Left ventricle myocardium superior (tissue), 1 donor: ENCODE data around the gene KREMEN1. TPM values are rescaled to one million over a fixed set of nuclear protein-coding genes. Genes with fewer than 3 reads are reported as not detected.

Source experiments
- ATAC-seq: fragments of 200-7000 bp; cut with Tn5 transposase; one replicate; pipeline ENCODE4 v1.9.1; 2020; ENCODE audit warnings: mild to moderate bottlenecking, moderate library complexity
- DNase-seq: peaks from one replicate; pipeline ENCODE4 v3.0.0-alpha.2; 2020
- intact Hi-C: fragments of 100-400 bp; cut with micrococcal nuclease; formaldehyde crosslinking; loops from one replicate; pipeline ENCODE4 v1.11.0; 2022
- total RNA-seq: library from RNA; stranded (reverse); fragmentation: NEBNext Ultra II Directional; extraction: Animal tissue kit (Norgen Biotek cat#: 25700); gene quantifications from one replicate; pipeline ENCODE4 v1.2.1, GENCODE V29; 2021
- donor health status: DM: no; HTN: yes; CAD: no; lungs with severe emphysema.

The KREMEN1 gene
- total RNA-seq, 1 donor from 2014 or later: 68.2 TPM

GRCh38 chr22:29207562-29208501 is 135.0 kb downstream of the KREMEN1 start:
- intact Hi-C loops: no loop called here
- DNase-seq: no peak
- no peak for ATAC-seq

DNA sequence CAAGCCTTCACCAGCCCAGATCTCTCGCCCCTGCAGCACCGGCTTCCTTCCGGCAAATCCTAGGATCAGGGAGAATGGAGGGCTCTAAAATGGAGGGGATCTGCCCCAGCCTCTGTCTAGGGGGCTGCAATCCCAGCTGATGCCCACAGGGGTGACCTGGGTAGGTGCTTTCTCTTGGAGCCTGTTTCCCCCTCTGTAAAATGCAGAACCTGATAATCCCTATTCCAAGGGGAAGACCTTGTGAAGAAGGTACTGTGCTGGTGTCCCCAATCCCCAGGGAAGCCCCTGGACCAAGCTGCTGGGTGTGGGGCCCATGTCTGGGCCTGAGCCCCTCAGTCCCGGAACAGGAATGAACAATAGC is 135.6 kb downstream of the KREMEN1 start:
- ATAC-seq (no peak), DNase-seq (no peak)
- intact Hi-C loops: no loop called here

DNA sequence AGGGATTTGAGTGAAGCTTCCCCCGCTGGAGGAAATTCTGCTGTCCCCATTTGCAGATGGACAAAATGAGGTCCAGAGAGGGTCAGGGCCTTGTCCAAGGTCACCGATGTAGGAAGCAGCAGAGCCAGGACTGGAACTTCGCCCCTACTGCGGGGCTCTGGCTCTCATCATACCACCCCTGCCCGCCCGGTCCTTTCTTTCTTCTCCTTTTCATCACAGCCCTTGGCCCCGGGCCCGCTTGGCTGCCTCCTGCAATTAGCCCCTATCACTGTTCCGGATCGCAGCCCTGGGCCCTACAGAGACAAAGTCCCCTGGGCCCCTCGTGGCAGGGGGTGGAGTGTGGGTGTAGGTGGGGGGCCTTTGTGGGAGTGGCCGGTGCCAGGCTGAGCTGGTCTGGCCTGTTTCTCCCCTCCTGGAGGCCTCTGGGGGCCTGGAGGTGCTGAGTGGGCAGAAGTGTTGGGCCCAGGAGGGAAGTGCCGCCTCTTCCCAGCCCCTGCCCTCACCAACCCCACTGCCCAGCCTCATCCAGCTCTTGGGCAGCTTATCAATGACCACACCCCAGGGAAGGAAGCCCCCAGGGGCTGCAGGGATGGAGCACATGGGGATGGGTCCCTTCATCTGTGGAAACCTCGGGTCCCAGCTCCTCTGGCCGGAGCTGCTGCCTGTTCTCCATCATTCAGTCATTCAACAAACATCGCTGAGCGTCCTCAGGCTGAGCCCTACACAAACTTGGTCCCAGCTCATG is 136.2 kb downstream of the KREMEN1 start:
- DNase-seq (peak; percentile 50), ATAC-seq (no peak)
- intact Hi-C loops: no loop called here

- no peak for DNase-seq
- intact Hi-C loops: no loop called here
- ATAC-seq: no peak
Measured at GRCh38 chr22:29209624-29209929, 136.7 kb downstream of the KREMEN1 start.

- intact Hi-C loops: no loop called here
- ATAC-seq: no peak
- no peak for DNase-seq
Measured at GRCh38 chr22:29211066-29211465, 138.2 kb downstream of the KREMEN1 start.

DNA sequence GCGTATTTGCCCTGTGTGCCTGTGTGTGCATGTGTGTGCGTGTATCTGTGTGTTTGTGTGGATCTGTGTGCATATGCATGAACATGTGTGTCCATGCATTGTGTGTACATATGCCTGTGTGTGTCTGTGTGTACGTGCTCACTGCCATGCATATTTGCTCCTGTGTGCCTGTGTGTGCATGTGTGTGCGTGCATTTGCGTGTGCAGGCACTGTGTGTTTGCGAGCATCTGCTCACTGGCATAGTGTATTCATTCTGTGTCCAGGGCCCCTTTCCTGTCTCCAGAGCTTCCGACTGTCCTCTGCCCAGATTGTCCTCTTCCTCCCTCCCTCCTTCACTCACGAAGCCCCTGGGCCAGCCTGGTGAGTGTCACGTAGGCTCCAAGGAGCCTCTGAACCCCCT is 138.6 kb downstream of the KREMEN1 start:
- intact Hi-C loops: no loop called here
- ATAC-seq (no peak), DNase-seq (no peak)

GRCh38 chr22:29212743-29213142 is 139.9 kb downstream of the KREMEN1 start:
- DNase-seq (no peak), ATAC-seq (peak; percentile 53)
- intact Hi-C loops: no loop called here

GRCh38 chr22:29213493-29213892 is 140.7 kb downstream of the KREMEN1 start:
- ATAC-seq (no peak), DNase-seq (no peak)
- intact Hi-C loops: no loop called here

GRCh38 chr22:29214232-29214631 is 141.4 kb downstream of the KREMEN1 start:
- intact Hi-C loops: no loop called here
- peak; percentile 3 for DNase-seq
- no peak for ATAC-seq

DNA sequence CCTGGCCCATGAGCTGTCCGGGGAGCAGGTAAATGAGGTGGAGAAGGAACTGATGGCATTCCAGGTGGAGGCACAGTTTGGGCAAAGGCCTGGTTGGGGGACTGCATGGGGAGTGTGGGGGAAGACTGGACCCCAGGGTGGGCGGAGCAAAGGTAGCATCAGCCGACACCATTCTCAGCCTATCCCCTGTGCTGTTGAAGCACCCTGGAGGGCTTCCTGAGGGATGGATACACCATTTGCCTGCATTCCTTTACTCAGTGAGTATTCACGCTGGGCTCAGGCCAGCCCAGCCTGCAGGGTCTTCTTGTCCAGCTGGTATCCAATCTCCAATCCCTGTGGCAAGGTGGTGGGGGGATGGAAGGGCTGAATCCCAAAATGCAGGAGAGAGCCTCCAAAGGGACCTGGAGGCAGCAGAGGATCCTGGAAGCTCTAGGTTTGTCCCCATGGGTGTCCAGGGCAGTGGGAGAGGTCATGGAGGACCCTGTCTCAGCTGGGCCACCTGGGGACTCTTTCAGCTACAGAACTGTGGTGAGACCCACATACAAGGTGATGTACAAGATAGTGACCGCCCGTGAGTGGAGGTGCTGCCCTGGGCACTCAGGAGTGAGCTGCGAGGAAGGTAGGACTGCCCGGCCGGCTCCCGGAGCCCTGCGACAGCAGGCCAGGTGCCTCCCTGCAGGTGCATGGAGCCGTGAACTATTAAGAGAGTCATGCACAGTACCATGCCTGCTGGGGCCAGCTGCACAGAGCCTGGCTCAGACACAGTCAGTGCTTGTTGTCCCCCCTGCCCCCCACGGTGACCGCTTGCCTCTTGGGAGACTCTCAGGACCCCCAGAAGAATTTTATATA is 142.4 kb downstream of the KREMEN1 start:
- DNase-seq: no peak
- intact Hi-C loops: no loop called here
- ATAC-seq: no peak

DNA sequence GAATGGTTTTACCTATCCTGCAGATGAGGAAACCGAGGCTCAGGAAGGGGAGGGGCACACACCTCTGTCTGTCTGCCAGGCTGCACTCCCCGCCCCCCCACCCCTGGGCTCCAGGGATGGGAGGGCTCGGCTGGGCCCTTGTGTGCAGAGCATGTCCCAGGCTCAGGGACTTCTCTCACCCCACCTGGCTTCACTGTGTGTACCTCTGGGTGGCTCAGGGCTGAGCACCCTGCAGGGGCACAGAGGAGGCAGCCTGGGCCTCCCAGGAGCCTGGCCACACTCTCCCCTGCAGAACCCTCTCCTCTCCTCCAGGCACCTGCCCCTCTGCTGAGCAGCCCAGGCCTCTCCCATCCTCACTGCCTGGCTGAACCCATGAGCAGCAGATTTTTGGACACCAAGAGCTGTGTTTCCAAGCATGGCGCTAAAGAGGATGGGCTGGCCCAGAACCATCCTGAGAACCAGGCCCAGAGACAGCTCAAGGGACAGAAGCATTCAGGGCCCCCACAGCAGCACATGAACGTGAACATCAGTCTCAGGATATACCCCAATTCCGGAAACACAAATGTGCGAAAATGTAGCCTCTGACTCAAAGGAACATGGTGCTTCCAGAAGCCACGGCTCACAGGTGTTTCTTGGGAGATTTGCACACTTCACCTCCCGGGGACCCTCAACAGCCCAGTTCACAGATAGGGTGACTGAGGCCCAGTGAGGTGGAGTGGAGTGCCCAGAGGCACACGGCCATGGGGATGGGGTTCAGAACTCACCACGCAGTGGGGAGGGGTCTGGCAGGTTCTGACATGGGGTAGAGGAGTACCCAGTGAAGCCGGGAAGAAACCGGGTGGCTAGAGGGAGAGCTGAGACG is 143.4 kb downstream of the KREMEN1 start:
- DNase-seq (no peak), ATAC-seq (no peak)
- intact Hi-C loops: no loop called here

DNA sequence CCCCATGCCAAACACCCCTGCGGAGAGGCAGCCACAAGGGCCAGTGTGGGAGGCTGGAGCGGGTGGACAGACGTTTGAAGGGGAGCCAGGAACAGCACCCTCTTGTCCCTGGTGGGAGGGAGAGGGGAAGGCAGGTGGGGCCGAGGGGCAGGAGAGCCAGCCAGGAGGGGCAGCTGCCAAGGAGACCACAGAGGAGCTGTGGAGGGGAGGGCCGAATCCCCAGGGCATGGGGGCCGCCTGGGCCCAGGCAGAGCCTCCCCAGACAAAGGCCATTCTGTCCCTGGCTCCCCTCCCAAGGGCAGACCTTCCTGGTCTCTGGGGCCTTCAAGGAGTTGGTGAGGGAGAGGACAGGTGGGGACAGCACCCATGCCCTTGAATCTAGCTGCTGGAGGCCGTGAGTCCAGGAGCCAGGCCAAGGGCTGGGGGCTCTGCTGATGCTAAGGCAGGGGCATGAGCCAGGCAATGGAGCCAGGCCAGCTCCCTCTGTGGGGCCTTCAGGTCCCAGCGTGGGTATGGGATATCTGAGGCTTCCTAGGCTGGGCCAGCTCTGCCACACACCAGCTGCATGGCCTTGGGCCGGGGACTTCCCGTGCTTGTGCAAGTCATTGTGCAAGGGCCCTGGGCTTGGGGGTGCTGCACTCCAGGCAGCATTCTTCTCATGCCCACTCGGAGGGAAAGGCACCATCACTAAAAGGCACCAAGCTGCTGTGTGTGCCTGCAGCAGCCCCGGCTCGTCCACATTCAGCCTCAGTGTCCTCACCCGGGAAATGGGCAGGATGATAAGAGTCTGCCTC is 144.2 kb downstream of the KREMEN1 start:
- ATAC-seq (peak; percentile 36), DNase-seq (peak; percentile 19)
- intact Hi-C loops: no loop called here

Other genes starting within 250 kb of the KREMEN1 start
- 6.9 TPM for gene ZNRF3, start 189.5 kb upstream of the KREMEN1 start, total RNA-seq
- gene C22orf31, start 11.2 kb upstream of the KREMEN1 start, total RNA-seq: not detected
- gene EMID1, start 132.9 kb downstream of the KREMEN1 start, total RNA-seq: 0.40 TPM
- 16.6 TPM for gene RHBDD3, start 194.9 kb downstream of the KREMEN1 start, total RNA-seq
- gene EWSR1, start 195.2 kb downstream of the KREMEN1 start, total RNA-seq: 121 TPM
- 23.2 TPM for gene GAS2L1, start 233.6 kb downstream of the KREMEN1 start, total RNA-seq
- 1.2 TPM for gene RASL10A, start 242.7 kb downstream of the KREMEN1 start, total RNA-seq